ENCODE results near the gene ZNF362. TPM values are rescaled to one million over a fixed set of nuclear protein-coding genes. Genes with fewer than 3 reads are reported as not detected.

ZNF362 gene
- total and polyA plus RNA-seq, 4 donors = 10.1 to 70.1 (median 46.4) TPM

GRCh38 chr1:33310702-33311101, 54.4 kb downstream of the ZNF362 start:
- Histone ChIP-seq H3K27me3 (ENCODE audit: control insufficient read depth, insufficient read depth, low read length) (peaks cover 6% of the 10 kb centered on the region), H3K4me1 (ENCODE audit: control insufficient read depth, insufficient read depth, low read length) (no peaks in the 10 kb centered on the region), H3K36me3 (ENCODE audit: control insufficient read depth, insufficient read depth, low read length) (peaks cover 11% of the 10 kb centered on the region), H3K4me3 (ENCODE audit: low read depth, low read length) (no peak overlapping the region), H3K9me3 (ENCODE audit: control insufficient read depth, insufficient read depth, low read length) (no peaks in the 10 kb centered on the region), H3K27ac (ENCODE audit: low read depth, low read length) (no peak overlapping the region)
- no peak for DNase-seq (ENCODE audit: low read depth in 4 of 6, low spot score in 6 of 6)
- 89% methylated on average over 4 of the region's 8 CpGs for WGBS (ENCODE audit: insufficient coverage)

DNA sequence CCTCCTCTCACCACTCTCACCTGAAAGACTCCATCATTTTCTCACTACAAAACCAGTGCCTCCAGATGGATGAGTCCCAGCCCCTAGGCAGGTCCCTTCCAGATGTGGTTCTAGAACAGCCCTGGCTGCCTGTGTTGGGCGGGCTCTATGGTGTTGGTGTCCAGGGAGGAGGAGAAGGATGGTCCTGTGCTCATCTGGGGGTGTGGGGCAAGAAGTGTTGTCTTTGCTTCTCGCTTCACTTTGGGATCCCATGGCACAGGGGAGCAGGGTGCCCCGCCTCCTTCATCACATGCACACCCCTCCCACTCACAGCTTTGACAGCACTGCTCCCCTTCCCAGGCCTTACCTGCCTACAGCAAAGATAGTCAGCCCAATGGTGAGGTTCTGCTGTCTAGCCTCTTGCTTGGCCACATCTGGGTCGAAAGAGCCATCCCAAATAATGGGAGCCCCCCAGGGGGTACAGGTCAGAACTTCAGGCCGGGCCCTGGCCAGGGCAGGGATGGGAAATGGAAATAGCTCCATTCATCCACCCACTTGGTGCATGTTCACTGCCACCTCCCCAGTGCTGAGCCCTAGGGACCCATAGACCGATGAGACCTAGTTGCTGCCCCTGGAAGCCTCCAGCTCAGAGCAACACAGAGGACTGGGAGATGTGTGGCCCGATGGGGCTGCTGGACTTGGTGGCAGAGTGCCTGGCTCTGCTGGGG, 55.6 kb downstream of the ZNF362 start:
- H3K27me3 ChIP-seq (ENCODE audit: control insufficient read depth, insufficient read depth, low read length) = no peaks in the 10 kb centered on the region
- H3K9me3 ChIP-seq (ENCODE audit: control insufficient read depth, insufficient read depth, low read length) = no peaks in the 10 kb centered on the region
- 98% methylated on average over 6 of the region's 7 CpGs for WGBS (ENCODE audit: insufficient coverage)
- no peak overlapping the region for H3K4me3 ChIP-seq (ENCODE audit: low read depth, low read length)
- DNase-seq (ENCODE audit: low read depth in 4 of 6, low spot score in 6 of 6) = no peak
- no peaks in the 10 kb centered on the region for H3K4me1 ChIP-seq (ENCODE audit: control insufficient read depth, insufficient read depth, low read length)
- H3K27ac ChIP-seq (ENCODE audit: low read depth, low read length) = no peak overlapping the region
- peaks cover 11% of the 10 kb centered on the region for H3K36me3 ChIP-seq (ENCODE audit: control insufficient read depth, insufficient read depth, low read length)

GRCh38 chr1:33312413-33312749, 56.1 kb downstream of the ZNF362 start:
- Histone ChIP-seq H3K4me3 (ENCODE audit: low read depth, low read length) (no peak overlapping the region), H3K27ac (ENCODE audit: low read depth, low read length) (no peak overlapping the region), H3K36me3 (ENCODE audit: control insufficient read depth, insufficient read depth, low read length) (peaks cover 11% of the 10 kb centered on the region), H3K4me1 (ENCODE audit: control insufficient read depth, insufficient read depth, low read length) (no peaks in the 10 kb centered on the region), H3K27me3 (ENCODE audit: control insufficient read depth, insufficient read depth, low read length) (no peaks in the 10 kb centered on the region), H3K9me3 (ENCODE audit: control insufficient read depth, insufficient read depth, low read length) (no peaks in the 10 kb centered on the region)
- WGBS (ENCODE audit: insufficient coverage) = 85% methylated on average over 4 of the region's 5 CpGs
- no peak for DNase-seq (ENCODE audit: low read depth in 4 of 6, low spot score in 6 of 6)

DNA sequence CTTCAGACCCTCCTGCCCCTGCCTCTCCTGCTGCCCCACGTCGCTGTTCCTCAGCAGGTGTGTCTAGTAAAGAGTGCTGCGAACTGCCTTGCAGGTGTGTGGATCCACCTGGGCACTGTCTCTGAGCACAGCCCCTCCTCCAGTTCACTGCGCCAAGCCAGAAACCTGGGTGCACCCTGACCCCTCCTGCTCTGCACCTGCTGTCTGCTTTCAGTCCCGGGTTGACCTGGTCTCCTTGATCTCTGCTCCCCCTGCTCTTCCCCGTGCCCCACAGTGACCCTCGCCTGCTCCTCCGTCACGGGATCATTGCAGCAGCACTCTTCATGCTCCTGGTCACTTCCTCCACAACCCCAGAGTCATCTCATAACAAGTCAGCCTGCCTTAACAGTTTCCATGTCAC, 58.1 kb downstream of the ZNF362 start:
- no peak overlapping the region for H3K27ac ChIP-seq (ENCODE audit: low read depth, low read length)
- no peak overlapping the region for H3K4me3 ChIP-seq (ENCODE audit: low read depth, low read length)
- H3K27me3 ChIP-seq (ENCODE audit: control insufficient read depth, insufficient read depth, low read length) = no peaks in the 10 kb centered on the region
- WGBS (ENCODE audit: insufficient coverage) = 89% methylated on average over 9 of the region's 9 CpGs
- no peaks in the 10 kb centered on the region for H3K9me3 ChIP-seq (ENCODE audit: control insufficient read depth, insufficient read depth, low read length)
- H3K4me1 ChIP-seq (ENCODE audit: control insufficient read depth, insufficient read depth, low read length) = no peaks in the 10 kb centered on the region
- DNase-seq (ENCODE audit: low read depth in 4 of 6, low spot score in 6 of 6) = no peak
- peaks cover 10% of the 10 kb centered on the region for H3K36me3 ChIP-seq (ENCODE audit: control insufficient read depth, insufficient read depth, low read length)

DNA sequence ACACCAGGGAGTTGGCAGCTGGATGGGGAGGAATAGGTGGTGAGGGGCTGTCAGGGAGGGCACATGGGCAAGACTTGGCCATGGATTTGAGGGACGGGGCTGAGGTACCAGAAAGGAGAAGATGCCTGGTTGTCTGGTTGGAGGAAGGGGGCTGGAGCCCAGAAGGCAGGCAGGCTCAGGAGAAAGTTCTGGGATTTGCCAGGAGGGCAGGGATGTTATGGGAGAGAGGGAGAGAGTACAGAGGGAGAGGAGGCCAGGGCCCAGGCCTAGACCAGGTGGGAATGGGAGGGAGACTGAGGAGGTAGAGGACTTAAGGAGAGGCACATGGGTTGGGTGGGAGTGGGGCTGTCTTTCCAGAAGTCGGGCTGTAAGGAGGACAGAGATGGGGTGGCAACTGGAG, 60.3 kb downstream of the ZNF362 start:
- Histone ChIP-seq H3K9me3 (ENCODE audit: control insufficient read depth, insufficient read depth, low read length) (no peaks in the 10 kb centered on the region), H3K27me3 (ENCODE audit: control insufficient read depth, insufficient read depth, low read length) (no peaks in the 10 kb centered on the region), H3K27ac (ENCODE audit: low read depth, low read length) (no peak overlapping the region), H3K36me3 (ENCODE audit: control insufficient read depth, insufficient read depth, low read length) (peaks cover 7% of the 10 kb centered on the region), H3K4me1 (ENCODE audit: control insufficient read depth, insufficient read depth, low read length) (peaks cover 4% of the 10 kb centered on the region), H3K4me3 (ENCODE audit: low read depth, low read length) (no peak overlapping the region)
- 78% methylated on average over 2 of the region's 2 CpGs for WGBS (ENCODE audit: insufficient coverage)
- DNase-seq (ENCODE audit: low read depth in 4 of 6, low spot score in 6 of 6) = no peak

GRCh38 chr1:33317354-33317753, 61.1 kb downstream of the ZNF362 start:
- Histone ChIP-seq H3K27me3 (ENCODE audit: control insufficient read depth, insufficient read depth, low read length) (no peaks in the 10 kb centered on the region), H3K27ac (ENCODE audit: low read depth, low read length) (no peak overlapping the region), H3K4me3 (ENCODE audit: low read depth, low read length) (no peak overlapping the region), H3K4me1 (ENCODE audit: control insufficient read depth, insufficient read depth, low read length) (peaks cover 4% of the 10 kb centered on the region), H3K9me3 (ENCODE audit: control insufficient read depth, insufficient read depth, low read length) (no peaks in the 10 kb centered on the region), H3K36me3 (ENCODE audit: control insufficient read depth, insufficient read depth, low read length) (peaks cover 4% of the 10 kb centered on the region)
- no peak for DNase-seq (ENCODE audit: low read depth in 4 of 6, low spot score in 6 of 6)
- WGBS (ENCODE audit: insufficient coverage) = 67% methylated on average over 1 of the region's 1 CpG

GRCh38 chr1:33317946-33318345, 61.7 kb downstream of the ZNF362 start:
- Histone ChIP-seq H3K4me3 (ENCODE audit: low read depth, low read length) (no peak overlapping the region), H3K27ac (ENCODE audit: low read depth, low read length) (no peak overlapping the region), H3K4me1 (ENCODE audit: control insufficient read depth, insufficient read depth, low read length) (peaks cover 4% of the 10 kb centered on the region), H3K9me3 (ENCODE audit: control insufficient read depth, insufficient read depth, low read length) (no peaks in the 10 kb centered on the region), H3K27me3 (ENCODE audit: control insufficient read depth, insufficient read depth, low read length) (no peaks in the 10 kb centered on the region), H3K36me3 (ENCODE audit: control insufficient read depth, insufficient read depth, low read length) (peaks cover 8% of the 10 kb centered on the region)
- no peak for DNase-seq (ENCODE audit: low read depth in 4 of 6, low spot score in 6 of 6)
- 62% methylated on average over 5 of the region's 6 CpGs for WGBS (ENCODE audit: insufficient coverage)

DNA sequence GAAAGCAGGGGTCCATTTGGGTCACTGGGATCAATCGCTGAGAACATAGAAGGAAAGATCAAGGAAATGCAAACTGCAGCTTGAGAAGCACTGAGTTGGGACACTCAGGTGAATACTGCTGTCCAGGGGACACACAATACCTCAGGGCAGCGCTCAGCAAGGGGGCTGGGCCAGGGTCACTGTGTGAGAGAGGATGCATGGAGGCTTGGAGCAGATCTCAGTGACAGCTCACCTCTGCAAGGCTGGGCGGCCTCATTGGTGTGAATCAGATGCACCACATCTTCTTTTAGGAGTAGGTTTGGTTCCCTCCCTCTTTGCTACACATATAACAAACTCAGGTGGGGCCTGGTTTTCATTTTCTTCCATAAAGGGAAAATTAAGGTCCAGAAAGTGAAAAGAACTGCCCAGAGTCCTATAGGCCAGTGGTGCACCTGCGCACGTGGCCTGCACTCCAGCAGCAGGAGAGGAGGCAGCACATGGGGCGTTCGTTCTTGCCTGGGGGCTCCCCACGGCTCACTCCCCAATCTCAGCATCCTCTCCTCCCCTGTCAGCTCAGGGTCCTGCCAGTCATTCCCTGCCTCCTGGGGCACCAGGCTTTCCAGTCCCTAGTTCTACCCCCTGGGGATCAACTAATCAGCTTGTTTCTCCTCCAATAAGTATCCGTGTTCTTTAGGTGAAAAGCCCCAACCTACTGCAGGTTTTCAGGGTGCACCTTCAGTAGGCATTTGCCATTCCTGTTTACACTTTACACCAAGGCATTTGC, 63.1 kb downstream of the ZNF362 start:
- WGBS (ENCODE audit: insufficient coverage) = 83% methylated on average over 8 of the region's 9 CpGs

GRCh38 chr1:33319949-33320618, 63.8 kb downstream of the ZNF362 start:
- Histone ChIP-seq H3K9me3 (ENCODE audit: control insufficient read depth, insufficient read depth, low read length) (no peaks in the 10 kb centered on the region), H3K4me1 (ENCODE audit: control insufficient read depth, insufficient read depth, low read length) (peaks cover 14% of the 10 kb centered on the region), H3K27ac (ENCODE audit: low read depth, low read length) (no peak overlapping the region), H3K4me3 (ENCODE audit: low read depth, low read length) (no peak overlapping the region), H3K36me3 (ENCODE audit: control insufficient read depth, insufficient read depth, low read length) (peaks cover 29% of the 10 kb centered on the region), H3K27me3 (ENCODE audit: control insufficient read depth, insufficient read depth, low read length) (no peaks in the 10 kb centered on the region)
- DNase-seq (ENCODE audit: low read depth in 4 of 6, low spot score in 6 of 6) = no peak
- WGBS (ENCODE audit: insufficient coverage) = 67% methylated on average over 6 of the region's 12 CpGs

More for the DNA sequence above, 63.1 kb downstream of the ZNF362 start:
- Histone ChIP-seq H3K9me3 (ENCODE audit: control insufficient read depth, insufficient read depth, low read length) (no peaks in the 10 kb centered on the region), H3K27me3 (ENCODE audit: control insufficient read depth, insufficient read depth, low read length) (no peaks in the 10 kb centered on the region), H3K4me3 (ENCODE audit: low read depth, low read length) (no peak overlapping the region), H3K27ac (ENCODE audit: low read depth, low read length) (no peak overlapping the region), H3K4me1 (ENCODE audit: control insufficient read depth, insufficient read depth, low read length) (peaks cover 6% of the 10 kb centered on the region), H3K36me3 (ENCODE audit: control insufficient read depth, insufficient read depth, low read length) (peaks cover 22% of the 10 kb centered on the region)
- no peak for DNase-seq (ENCODE audit: low read depth in 4 of 6, low spot score in 6 of 6)
